HG02943 (cell line): ENCODE data around the gene EXOC4.

ENCODE experiments used
- ATAC-seq: cut with Tn5 transposase; IDR thresholded peaks from one replicate; pipeline ENCODE4 v1.9.1; 2021; ENCODE audit warnings: mild to moderate bottlenecking, low read depth, moderate library complexity; ENCODE audit not compliant: unreplicated experiment

Gene EXOC4

DNA sequence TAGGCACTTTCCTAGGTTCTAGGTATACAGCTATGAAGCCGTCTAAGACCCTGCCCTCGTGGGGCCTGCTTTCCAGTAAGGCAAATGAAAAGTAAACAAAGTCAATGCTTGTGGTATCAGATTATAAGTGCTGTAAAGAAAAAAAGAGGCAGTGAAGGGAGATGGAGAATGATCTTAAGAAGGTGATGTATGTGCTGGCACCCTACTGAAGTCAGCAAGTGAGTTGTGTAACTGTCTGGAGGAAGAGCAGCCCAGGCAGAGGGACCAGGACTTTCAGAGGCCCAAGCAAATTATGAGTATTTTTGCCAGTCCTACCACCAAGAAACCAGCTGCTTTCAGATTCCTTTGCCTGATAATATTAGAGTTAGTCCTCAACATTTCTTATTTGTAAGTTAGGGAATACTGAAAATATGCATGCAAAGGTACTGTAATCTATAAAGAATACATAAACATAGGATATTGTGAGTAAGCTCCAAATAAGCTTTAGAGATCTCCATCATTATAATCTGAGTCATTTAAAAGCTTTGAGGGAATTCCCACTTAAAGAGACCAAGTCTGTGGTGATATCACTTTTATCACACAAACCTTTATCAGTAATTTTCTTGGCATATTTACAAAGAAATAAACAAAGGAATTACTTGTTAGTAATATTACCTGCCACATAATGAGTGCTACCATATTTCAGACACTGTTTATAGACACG is 545.1 kb downstream of the EXOC4 start:
- ATAC-seq: no peak

DNA sequence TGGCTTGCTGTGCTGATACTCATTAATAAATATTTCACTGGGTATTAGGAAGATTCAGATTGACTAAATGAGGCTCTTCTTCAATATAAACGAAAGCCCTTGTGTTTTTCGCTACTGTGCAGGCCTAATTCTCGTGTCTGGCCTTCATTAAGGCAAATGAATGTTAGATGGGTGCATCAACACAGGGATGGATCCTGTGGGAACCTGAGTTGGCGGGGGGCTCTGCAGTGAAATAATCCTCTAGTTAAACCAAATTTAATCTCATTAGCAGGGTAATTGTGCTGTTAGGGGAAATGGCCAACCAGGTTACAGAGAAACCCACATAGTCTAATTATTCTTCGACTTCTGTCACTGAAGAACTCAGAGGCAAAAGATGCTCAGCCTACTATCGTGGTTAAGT is 548.5 kb downstream of the EXOC4 start:
- ATAC-seq: no peak

DNA sequence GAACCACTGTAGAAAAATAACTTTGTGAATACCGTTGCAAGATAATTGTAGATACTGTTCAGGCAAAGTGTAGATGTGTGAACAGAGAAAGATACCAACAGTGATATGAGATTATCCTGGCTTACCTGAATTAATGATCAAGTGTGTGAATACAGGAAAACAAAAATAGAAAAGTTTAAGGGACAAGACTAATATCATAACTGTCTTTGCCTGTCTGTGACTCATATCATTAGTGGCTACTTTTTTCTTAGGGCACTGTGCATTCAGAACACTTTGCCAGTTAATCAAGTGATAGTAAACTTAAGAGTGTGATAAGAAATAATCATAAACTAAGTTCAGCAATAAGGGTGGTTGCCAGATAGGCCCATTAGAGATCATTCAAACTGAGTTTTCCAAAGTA is 551.2 kb downstream of the EXOC4 start:
- ATAC-seq: no peak

DNA sequence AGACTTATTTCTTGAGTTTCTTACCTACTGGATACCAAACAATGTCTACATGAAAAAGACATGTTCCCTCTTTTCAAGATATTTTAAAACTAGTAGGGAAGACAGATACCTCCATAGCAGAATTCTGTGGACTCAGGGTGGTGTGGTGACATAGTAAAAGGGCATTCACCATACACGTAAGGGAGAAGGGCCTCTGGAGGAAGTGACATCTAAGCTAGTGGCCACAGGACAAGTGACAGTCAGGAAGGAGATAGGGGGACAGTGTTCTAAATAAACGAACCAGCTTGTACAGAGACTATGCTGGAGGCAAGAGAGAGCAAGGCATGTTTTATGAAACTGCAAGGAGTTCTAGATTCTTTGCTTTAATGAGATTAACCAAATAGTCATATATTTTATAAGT is 552.5 kb downstream of the EXOC4 start:
- no peak for ATAC-seq

DNA sequence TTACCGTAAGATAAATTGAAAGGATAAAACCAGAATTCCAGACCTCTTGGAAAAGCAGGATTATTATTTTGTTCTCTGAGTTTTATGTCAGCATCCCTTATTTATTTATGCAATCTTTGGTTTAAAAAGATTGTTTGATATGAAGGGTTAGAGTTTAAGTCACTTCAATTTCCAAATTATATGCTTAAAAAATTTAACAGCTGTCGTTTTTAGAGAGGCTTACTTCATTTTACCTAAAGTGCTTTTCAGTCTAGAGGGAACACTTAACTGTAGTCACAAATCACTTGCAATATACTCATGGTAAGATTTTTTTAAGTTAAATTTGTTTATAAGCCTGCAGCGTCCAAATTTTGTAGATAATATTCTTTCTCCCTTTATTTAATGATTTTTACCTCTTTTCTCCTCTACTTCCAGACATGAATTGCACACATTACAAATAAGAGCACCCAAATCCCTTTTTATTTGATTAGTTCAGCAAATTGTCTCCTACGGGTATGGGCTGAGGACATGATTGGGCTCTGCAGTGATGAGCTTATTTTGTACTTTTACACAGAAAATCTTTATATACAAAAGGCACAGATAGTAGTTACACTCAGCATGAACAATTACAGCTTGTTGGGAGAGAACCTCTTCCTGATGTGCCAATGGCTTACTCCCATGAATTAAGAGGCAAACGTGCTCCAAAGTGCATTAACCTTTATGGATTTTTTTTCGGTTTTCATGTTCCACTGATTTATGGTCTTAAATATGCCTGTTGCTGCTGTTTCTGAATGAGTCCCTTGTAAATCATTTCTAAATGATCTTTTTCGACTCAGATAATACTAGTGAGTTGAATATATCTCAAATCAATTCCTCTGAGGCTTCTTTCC is 555.0 kb downstream of the EXOC4 start:
- no peak for ATAC-seq

DNA sequence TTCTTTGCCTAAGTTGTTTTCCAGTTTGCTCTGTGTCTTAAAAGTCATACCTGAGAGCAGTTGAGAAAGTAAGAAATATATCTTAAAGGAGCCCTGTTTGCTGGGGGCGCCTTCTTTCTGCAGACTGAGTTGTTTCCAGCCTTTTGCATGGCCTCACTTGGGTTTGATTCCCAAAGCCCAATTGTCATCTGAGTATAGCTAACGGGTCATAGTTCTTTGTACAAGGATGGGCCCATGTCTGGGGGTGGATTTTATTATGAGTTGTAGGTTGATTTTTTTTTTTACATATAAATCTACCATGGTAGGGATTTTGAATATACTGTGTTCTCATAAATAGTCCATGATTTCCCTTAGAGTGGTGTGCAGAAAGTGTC is 555.6 kb downstream of the EXOC4 start:
- ATAC-seq: no peak

DNA sequence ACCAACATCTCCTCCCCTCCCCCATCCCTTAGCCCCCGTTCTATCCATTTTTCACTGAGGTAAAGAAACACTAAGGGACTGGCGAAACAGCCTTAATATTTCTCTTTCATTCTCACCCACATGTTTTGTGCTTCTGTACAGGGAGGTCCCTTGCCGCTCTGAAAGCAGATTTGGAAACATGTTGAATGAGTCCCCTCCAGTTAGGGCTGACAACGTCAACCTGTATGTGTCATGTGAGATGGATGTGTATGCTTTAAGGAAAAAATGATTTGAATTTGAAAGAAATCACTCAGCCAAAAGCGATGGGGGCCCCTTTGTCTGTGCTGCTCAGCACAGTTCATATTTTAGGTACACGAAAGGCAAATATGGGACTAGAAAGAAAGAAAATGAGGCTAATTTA is 560.0 kb downstream of the EXOC4 start:
- no peak for ATAC-seq

DNA sequence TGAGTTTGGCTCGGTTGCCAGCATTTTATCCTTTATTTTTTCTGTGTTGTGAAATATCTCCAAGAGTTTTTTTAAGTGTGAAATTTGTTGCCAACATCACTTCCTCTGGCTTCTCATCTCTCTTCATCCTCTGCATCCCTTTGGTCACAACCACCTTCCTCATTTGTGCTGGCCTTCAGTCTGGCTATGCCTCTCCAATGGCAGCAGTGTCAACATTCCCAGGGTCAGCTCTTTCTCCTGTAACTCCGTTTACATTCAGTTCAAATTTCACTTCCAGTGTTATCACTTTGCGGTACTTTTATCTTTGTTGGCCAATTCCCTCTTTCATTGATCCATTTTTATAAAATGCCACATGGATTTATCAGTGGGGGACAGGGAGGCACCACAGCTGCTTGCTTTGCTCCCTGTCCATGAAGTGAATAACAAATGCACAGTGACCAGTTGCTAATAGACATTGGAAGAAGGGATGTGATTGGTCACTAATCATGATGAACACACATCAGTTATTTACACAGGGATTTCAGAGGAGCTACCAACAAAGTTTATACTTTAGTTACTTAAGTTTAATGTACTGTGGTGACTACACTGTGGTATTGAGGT is 562.8 kb downstream of the EXOC4 start:
- no peak for ATAC-seq

DNA sequence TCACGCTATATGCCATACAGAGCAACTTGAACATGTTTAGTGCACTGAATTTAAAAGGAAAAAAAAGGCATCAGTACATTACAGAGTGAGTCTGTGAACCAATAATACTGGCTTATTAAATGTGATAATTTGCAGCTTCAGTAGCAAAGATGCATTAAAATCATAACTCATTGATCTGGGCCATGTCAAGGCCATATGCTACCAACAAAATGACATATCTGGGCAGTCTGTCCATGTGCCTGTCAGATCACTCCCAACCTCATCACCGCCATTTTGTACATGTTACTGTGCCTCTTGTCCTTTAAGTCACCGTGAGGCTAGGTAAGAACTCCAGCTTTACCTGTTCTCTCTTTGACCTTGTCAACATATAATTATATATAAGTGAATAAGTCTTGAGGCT is 566.8 kb downstream of the EXOC4 start:
- no peak for ATAC-seq

DNA sequence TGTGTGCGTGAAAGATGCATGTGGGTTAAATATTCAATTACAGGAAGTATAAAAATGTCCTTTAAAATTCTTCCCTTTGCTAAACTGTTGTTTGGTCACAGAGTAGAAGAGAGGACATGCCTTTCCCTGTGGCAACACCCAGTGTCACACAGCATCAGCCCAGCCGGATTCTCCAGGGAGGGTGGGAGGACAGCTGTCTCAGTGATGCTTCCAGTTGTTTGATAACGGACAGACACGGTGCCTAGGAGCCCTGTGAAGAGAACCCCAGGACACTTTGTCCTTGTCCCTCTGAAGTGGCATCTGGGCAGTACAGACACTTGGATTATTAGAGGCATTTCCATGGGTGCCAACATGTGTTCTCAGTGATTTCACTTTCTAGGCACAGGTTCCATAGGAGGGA is 567.7 kb downstream of the EXOC4 start:
- ATAC-seq: no peak

DNA sequence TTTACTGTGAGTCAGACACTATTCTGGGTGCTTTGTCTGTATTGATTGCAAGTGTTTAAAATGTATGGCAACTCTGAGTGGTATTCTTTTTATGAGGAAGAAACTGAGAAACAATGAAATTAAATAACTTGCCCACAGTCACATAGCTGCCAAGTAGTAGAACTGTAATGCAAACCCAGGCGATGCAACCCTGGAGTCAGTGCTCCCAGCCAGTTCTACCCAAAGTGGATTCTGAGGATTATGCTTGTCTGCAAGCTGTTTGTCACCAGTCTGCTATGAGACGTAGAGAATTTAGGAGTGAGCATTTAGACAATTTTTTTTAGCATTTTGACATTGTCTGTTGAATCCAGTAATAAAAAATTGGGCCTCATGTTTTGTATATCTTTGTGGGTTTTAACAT is 568.3 kb downstream of the EXOC4 start:
- no peak for ATAC-seq

DNA sequence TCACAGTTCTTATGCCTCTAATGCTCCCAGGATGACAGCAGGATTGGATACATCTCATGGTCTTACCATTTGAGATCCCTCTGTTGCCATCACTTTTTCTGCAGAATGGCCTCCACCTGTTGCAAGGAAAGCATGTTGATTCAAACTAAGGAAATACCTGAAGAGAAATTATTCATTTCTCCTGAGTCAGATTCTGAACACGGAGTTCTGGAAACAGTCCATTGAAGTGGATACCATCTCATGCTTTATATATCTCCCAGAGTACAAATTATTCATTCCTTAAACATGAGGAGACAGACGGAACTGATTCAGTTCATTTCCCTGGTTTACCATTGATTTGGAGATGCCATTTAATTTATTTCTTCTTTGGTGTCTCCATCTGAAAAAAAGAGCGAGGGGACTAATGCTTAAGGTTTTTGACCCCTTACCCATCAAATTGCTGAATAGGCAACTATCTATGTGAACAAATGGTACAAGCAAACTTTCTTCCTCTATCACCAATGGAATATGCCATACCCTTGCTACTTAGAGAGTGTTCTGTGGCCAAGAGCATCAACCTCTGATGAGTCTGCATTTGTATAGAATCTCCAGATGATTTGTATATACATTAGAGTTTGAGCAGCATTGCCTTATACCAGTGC is 569.2 kb downstream of the EXOC4 start:
- no peak for ATAC-seq

DNA sequence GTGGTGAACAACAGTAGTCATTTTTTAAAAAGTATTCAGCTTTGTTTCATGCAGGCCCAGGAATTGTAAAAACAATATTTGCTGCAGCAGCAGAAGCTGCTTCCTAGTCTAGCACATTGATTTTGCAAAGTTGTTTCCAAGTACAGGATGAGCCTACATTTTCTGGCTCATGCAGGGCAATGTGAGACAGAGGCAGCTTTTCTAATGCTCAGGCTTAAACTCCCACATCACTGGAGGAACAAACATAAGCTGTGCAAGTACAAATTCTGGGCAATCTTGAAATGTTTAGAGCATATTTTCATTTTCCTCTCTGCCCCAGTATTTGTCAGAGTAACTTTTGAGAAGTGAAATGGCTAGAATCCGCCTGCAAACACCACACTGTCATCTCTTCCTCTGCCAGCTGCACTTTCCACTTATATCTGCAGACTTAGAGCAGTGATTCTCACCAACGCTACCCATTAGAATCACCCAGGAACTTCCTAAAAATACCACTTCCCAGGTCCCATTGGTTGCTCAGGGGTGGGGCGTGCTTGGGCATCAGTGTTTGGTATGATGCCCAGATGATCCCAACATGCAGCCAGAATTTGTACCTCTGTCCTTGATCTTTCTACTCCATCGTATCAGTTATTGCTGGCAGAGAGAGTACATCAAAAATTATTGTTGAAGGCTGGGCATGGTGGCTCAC is 570.1 kb downstream of the EXOC4 start:
- ATAC-seq: no peak

DNA sequence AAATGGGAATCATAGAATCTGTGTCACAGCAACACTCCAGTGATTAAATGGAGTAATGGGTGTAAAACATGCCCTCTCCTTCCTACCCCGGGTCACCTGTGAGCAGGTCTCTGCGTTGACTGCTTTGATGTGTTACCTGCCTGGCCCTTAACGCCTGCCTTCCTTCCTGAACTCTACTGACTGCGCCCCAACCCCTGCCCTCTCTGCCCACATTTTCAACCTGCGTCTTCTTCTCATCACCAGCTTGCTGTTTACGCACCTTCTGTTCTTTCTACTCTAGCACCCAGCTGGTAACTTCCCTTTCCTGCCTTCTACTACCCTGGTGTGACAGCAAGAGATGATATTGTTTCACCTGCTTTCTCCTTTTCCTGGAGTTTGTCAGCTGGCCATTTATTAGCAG is 571.3 kb downstream of the EXOC4 start:
- no peak for ATAC-seq

DNA sequence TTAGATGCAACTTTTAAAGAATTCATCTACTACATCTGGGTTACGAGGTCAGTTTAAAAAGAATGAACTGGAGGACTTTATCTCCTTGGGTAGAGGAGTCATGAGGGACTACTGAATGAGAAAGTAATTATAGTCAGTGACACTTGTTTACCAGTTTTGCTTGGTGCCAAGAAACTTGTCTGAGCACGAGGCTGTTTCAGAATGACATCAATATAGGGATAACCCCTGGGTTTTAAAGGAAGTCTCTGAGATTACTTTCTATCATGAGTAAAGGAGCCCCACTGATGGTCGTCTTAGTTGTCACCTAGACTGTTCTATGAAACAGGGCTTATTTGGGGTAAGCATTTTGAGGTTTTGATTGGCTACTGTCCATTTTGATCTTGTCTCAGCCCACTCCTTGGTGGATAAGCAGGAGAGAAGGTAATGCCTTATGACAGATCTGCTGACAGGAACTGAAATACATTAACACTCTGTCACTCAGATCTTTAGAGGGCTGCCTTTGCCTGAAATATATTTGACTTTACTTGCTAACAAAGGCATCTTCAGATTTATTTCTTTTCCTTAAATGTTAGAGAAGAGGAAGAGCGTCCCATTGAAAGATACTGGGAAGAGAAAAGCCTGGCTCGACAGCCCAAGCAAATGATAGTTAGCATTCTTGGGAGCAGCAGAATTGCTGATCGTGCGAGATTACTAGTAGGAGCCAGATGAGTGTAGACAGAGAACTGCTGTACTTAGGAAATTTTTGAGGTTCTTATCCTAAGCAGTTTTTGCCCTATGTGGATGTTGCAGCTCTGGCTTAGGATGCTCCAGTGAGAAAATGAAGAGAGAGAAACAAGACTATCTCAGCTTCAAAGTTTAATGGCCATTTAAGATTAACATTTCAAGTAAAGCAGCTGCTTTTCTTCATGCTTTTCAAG is 575.1 kb downstream of the EXOC4 start:
- no peak for ATAC-seq

DNA sequence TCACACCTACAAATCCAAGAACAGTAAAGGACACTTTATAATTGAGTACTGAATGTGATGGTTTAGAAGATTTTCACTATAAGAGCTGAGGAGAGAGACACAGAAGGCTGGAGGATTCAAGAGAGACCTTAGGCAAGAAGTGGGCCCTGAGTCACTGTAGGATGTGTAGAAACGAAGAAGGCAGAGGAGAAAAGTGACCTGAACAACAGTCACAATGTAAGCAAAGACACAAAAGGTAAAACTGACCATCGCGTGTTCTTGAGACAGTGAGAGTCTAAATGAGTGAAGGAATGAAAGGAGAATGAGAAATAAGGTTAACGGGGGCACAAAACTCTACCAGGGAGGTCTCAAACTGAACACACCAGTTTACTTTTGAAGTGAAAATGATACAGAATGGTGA is 576.0 kb downstream of the EXOC4 start:
- ATAC-seq: no peak

DNA sequence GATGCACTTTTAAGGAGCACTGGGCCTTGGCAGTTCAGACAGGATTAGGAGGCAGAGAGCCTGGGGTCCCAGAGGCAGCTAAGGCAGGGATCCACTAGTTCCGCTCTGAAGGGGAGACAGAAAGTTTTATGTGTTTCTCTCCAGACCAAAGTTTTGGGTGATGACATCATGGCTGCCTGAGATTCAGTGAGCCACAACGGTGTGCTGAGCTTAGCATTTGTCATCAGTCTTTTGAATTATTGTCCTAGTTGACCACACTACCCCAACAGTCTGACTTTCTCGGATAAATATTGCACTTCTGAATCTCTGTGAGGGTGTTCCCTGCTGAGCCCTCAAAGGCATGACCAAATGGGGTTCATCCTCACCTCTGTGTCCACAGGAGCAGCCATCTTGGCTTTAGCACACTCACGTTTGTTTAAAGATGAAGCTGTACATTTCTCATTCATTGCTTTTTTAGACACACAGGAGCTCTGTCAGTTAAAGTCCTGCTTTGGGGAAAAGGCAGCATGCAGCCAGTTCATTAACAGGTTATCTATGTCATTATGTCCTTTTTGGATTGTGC is 576.5 kb downstream of the EXOC4 start:
- ATAC-seq: no peak

DNA sequence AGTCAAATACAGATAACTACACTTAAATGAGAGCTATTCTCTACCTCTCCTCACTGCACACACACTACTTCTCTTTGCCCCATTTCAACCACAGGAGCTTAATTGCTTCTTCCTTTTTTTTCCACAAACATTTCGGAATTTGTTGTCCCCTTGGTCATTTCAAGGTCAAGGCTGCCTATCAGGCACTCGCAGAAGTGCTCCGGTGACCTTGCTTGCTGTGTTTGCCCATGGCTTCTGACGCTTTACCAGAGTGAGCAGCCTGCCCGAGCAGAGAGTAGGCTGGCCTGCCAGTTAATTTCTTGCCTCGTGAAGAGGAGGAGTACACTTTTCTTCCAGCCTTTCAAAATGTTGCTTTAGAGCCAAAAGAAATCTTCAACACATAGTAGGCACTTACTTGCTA is 577.2 kb downstream of the EXOC4 start:
- no peak for ATAC-seq

DNA sequence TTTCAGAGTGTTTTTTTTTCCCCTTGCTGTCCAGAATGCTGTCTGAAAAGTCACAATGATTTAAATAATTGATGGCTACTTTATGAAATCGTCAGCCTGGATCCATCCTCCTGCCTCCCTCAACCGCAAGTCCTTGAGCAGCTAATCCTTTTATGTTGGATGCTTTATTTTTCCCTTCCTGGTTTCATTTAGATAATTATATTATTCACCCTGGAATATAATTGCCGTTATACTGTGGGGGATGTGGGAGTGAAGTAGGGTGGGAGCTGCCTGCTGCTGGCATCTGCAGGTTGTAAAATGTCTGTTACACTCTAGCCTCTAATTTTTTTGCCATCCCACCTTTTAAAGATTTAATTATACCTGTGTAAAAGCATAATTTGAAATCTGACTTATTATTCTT is 583.8 kb downstream of the EXOC4 start:
- ATAC-seq: no peak
